ENCODE data around the gene DOCK3. TPM values are rescaled to one million over a fixed set of nuclear protein-coding genes. Genes with fewer than 3 reads are reported as not detected.

DOCK3 gene
- total RNA-seq, 2 experiments from 2014 or later: 1.00 to 1.1 TPM

DNA sequence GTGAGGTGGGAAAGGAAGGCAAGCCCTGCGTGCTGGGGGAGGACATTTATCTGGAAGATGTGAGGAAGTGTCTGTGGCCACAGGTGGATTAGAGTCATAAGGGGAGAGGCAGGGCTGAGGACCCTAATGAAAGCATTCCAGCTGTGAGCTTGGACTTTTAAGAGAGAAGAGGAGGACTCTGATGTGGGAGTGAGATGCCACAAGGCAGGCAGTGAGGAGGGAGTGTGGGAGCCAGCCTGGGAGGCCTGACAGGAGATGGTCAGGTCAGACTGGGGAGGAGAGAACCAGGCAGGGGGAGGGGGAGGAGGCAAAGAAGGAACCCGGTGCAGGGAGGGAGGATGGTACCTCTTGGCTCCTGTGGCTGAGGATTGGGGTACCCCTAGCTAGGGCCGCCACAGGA is 36.8 kb upstream of the DOCK3 start:
- no peak for DNase-seq
- Mint-ChIP-seq H3K27ac (peak overlapping the region; percentile 71), H3K27me3 (no peaks in the 10 kb centered on the region), H3K9me3 (no peaks in the 10 kb centered on the region), H3K4me3 (no peak overlapping the region), H3K4me1 (peaks cover 51% of the 10 kb centered on the region), H3K36me3 (ENCODE audit: low read depth) (peaks cover 35% of the 10 kb centered on the region)
- POLR2A ChIA-PET: interaction anchor here (0.6 kb wide), 1 partner anchor 67 kb away, joined by 5 read pairs; no protein-coding TSS in a partner anchor
- CTCF ChIA-PET: interaction anchor here (0.8 to 2.1 kb wide), 2 partner anchors 15 to 22 kb away, joined by 3 to 8 read pairs; no protein-coding TSS in a partner anchor

DNA sequence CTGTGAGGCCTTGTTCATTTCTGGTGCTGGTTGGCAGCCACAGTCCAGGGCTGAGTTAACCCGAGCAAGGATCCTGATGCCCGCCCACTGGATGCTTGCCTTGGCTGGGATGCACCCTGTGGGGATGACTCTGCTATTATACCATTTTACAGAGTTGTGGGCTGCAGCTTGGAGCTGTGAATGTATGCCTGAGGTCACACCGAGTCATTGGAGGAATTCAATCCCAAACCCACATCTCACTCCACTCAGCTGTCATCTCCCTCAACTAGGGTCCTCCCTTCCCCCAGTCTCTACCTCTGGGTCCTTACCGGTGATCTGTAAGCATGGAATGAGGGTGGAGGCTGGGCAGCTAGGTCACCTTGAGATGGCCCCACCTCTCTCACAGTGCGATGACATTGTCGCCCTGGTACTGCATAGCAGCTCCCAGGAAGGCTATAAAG is 35.7 kb upstream of the DOCK3 start:
- H3K4me3 Mint-ChIP-seq: no peak overlapping the region
- H3K9me3 Mint-ChIP-seq: no peaks in the 10 kb centered on the region
- ChIA-PET CTCF (interaction anchor here (0.8 to 3.3 kb wide), 3 partner anchors 11 to 23 kb away, joined by 3 to 11 read pairs (median 9); partner anchors contain the start of gene MAPKAPK3), POLR2A (no interaction called here)
- H3K4me1 Mint-ChIP-seq: peaks cover 39% of the 10 kb centered on the region
- no peaks in the 10 kb centered on the region for H3K27me3 Mint-ChIP-seq
- H3K27ac Mint-ChIP-seq: no peak overlapping the region
- H3K36me3 Mint-ChIP-seq (ENCODE audit: low read depth): peaks cover 36% of the 10 kb centered on the region
- no peak for DNase-seq

DNA sequence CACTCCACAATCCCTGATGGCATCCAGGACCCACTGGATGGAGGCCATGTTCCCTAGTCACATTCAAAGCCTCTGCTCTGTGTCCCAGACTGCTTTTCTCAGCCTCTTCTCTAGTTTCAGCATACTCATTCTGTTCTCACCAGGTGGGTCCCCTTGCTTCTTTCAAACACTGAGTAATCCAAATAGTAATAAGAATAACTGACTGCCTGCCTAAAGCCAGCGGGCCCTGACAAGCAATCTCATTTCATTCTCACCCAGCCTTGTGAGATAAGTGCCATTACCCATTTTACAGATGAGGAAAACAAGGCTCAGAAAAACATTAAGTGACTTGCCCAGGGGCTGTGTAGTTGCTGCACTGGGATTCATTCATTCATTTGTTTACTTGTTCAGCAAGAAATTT is 32.3 kb upstream of the DOCK3 start:
- ChIA-PET CTCF (interaction anchor here (3.3 kb wide), 1 partner anchor 14 kb away, joined by 11 read pairs; no protein-coding TSS in a partner anchor), POLR2A (interaction anchor here (0.8 kb wide), 1 partner anchor 73 kb away, joined by 3 read pairs; the partner anchor contains the start of gene HEMK1)
- H3K4me3 Mint-ChIP-seq: no peak overlapping the region
- DNase-seq: no peak
- no peaks in the 10 kb centered on the region for H3K9me3 Mint-ChIP-seq
- no peak overlapping the region for H3K27ac Mint-ChIP-seq
- H3K36me3 Mint-ChIP-seq (ENCODE audit: low read depth): peaks cover 35% of the 10 kb centered on the region
- H3K4me1 Mint-ChIP-seq: peaks cover 16% of the 10 kb centered on the region
- no peaks in the 10 kb centered on the region for H3K27me3 Mint-ChIP-seq

DNA sequence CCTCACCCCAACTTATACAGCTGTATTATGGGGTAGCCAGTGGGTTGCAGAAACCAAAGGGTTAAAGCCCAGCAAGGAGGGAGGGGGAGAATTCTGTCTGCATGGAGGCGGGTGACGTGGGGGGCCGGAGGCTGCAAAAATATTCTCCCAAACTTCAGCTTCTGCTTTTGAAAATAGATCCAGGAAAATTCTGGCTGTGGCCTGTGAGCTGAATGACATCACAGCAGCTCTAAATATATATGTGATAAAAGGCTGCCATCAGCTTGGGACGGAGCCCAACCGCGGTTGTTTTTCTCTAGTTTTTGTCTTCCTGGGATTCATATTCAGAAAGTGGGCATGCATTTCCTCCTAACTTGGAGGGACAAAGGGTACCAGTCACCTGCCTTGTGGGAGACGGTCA is 30.2 kb upstream of the DOCK3 start:
- ChIA-PET POLR2A (no interaction called here), CTCF (interaction anchor here (1.9 kb wide), 1 partner anchor 28 kb away, joined by 7 read pairs; the partner anchor contains the start of gene MAPKAPK3)
- no peak for DNase-seq
- Mint-ChIP-seq H3K9me3 (no peaks in the 10 kb centered on the region), H3K27me3 (no peaks in the 10 kb centered on the region), H3K36me3 (ENCODE audit: low read depth) (peaks cover 37% of the 10 kb centered on the region), H3K4me1 (no peaks in the 10 kb centered on the region), H3K4me3 (no peak overlapping the region), H3K27ac (no peak overlapping the region)

DNA sequence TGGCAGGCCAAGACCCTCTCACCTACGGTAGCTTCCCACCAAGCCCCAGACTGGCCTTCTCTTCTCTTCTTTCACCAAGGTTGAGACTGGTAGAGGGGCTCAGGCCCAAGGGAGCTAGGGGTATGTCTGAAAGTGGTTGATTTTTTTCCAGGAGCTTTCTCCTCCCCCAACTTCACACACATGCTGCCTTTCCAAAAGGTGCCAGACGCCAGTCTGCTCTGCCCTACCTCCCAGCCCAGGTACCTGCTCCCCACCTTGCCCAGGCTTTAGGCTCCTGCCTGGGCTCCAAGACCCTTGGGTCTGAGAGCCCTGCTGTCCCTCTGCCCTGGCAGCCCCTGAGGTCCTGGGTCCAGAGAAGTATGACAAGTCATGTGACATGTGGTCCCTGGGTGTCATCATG is 29.3 kb upstream of the DOCK3 start:
- DNase-seq: no peak
- no peak overlapping the region for H3K27ac Mint-ChIP-seq
- POLR2A ChIA-PET: no interaction called here
- no peaks in the 10 kb centered on the region for H3K27me3 Mint-ChIP-seq
- no peaks in the 10 kb centered on the region for H3K9me3 Mint-ChIP-seq
- peaks cover 38% of the 10 kb centered on the region for H3K36me3 Mint-ChIP-seq (ENCODE audit: low read depth)
- CTCF ChIA-PET: interaction anchor here (1.4 to 1.9 kb wide), 2 partner anchors 29 to 74 kb away, joined by 4 to 7 read pairs; partner anchors contain the start of gene MAPKAPK3
- no peak overlapping the region for H3K4me3 Mint-ChIP-seq
- peaks cover under 1% of the 10 kb centered on the region for H3K4me1 Mint-ChIP-seq

DNA sequence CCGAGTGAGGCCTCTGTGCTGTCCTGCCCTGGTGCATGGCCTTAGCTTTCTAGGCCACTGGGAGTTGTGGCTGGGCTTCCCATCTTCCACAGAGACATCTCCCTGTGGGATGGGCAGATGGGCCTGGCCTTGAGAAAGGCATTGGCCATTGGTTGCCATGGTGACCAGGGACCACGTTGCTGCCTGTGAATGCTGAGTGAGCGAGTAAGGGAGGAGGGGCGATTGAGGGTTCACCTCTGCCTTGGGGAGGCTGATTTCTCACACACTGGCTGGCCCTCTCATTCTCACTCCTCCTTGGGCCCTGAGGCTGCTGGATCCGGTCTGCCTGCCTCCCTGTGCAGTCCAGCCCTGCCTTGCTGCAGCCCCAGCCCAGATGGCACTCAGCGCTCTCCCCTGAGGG is 26.4 kb upstream of the DOCK3 start:
- Mint-ChIP-seq H3K27ac (no peak overlapping the region), H3K9me3 (no peaks in the 10 kb centered on the region), H3K27me3 (no peaks in the 10 kb centered on the region), H3K4me3 (no peak overlapping the region), H3K36me3 (ENCODE audit: low read depth) (peaks cover 28% of the 10 kb centered on the region), H3K4me1 (peaks cover 8% of the 10 kb centered on the region)
- DNase-seq: no peak
- ChIA-PET POLR2A (no interaction called here), CTCF (interaction anchor here (1.3 kb wide), 1 partner anchor 11 kb away, joined by 3 read pairs; no protein-coding TSS in a partner anchor)

DNA sequence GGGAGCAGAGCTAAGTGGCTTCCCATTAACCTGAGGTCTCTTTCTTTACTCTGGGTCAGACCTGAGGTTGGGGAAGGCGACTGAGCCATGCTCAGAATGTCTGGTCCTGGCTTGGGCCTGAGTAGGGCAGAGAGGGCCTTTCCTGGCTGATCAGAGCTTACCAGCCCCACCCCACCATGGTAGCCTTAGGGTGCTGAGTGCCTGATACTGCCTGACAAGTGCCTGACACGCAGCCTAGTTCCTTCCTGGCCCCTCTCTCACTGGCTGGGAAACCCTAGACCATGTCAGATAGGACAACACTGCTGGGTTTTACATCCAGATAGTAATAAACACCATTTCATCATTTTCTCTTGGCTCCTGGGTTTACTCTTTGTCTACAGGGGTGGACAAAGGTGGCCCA is 25.8 kb upstream of the DOCK3 start:
- no peak for DNase-seq
- H3K27ac Mint-ChIP-seq: no peak overlapping the region
- peaks cover 12% of the 10 kb centered on the region for H3K4me1 Mint-ChIP-seq
- CTCF ChIA-PET: interaction anchor here (0.9 to 1.4 kb wide), 6 partner anchors 10 to 34 kb away, joined by 3 to 7 read pairs (median 4); partner anchors contain the start of gene MAPKAPK3
- peaks cover 24% of the 10 kb centered on the region for H3K36me3 Mint-ChIP-seq (ENCODE audit: low read depth)
- no peaks in the 10 kb centered on the region for H3K27me3 Mint-ChIP-seq
- no peaks in the 10 kb centered on the region for H3K9me3 Mint-ChIP-seq
- POLR2A ChIA-PET: no interaction called here
- H3K4me3 Mint-ChIP-seq: no peak overlapping the region

DNA sequence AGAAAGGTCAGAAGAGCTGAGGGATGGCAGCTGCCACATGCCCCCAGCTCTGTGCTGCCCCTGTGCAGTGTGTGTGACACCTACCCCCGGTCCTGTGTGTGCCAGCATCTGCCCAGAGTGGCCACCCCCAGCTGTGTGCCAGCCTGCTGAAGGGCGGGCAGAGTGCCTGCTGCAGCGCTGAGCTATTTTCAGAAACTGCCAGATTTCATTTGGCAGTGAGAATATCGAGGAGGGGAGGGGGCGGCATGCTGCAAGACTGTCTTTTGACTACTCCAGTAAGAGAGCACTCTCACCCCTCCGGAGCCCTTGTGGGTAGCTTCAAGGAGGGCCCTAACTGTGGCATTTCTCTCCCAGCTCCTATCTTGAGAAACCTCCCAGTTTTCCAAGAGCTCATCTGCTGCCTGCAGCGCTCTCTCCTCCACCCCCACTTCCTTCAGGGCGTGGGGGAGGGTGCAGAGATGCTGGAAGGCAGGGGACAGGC is 25.2 kb upstream of the DOCK3 start:
- no peaks in the 10 kb centered on the region for H3K27me3 Mint-ChIP-seq
- H3K9me3 Mint-ChIP-seq: no peaks in the 10 kb centered on the region
- ChIA-PET CTCF (interaction anchor here (0.9 to 1.4 kb wide), 6 partner anchors 9 to 34 kb away, joined by 3 to 7 read pairs (median 4); partner anchors contain the start of gene MAPKAPK3), POLR2A (no interaction called here)
- no peak overlapping the region for H3K4me3 Mint-ChIP-seq
- peaks cover 19% of the 10 kb centered on the region for H3K36me3 Mint-ChIP-seq (ENCODE audit: low read depth)
- H3K4me1 Mint-ChIP-seq: peaks cover 16% of the 10 kb centered on the region
- DNase-seq: no peak
- H3K27ac Mint-ChIP-seq: no peak overlapping the region

DNA sequence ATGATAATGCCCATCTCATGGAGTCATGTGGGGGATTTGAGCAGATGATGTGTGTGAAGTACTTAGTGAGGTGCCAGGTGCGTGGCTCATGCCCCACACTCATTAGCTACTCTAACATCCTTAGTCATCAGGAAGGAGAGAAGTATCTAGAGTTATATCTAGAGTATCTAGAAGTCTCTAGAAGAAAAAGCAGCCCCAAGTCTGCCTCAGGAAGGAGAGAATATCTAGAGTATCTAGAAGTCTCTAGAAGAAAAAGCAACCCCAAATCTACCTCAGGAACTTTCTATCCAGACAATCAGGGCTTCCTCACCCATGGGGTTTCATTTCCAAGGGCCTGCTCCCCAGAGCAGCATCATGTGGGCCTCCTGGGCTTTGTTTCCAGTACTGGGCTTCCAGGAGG is 24.7 kb upstream of the DOCK3 start:
- no peak for DNase-seq
- CTCF ChIA-PET: interaction anchor here (1.3 to 1.4 kb wide), 2 partner anchors 34 to 35 kb away, joined by 4 to 7 read pairs; partner anchors contain the start of gene MAPKAPK3
- Mint-ChIP-seq H3K4me3 (no peak overlapping the region), H3K4me1 (peaks cover 22% of the 10 kb centered on the region), H3K27me3 (no peaks in the 10 kb centered on the region), H3K9me3 (no peaks in the 10 kb centered on the region), H3K27ac (peak overlapping the region; percentile 20), H3K36me3 (ENCODE audit: low read depth) (peaks cover 19% of the 10 kb centered on the region)
- POLR2A ChIA-PET: no interaction called here

DNA sequence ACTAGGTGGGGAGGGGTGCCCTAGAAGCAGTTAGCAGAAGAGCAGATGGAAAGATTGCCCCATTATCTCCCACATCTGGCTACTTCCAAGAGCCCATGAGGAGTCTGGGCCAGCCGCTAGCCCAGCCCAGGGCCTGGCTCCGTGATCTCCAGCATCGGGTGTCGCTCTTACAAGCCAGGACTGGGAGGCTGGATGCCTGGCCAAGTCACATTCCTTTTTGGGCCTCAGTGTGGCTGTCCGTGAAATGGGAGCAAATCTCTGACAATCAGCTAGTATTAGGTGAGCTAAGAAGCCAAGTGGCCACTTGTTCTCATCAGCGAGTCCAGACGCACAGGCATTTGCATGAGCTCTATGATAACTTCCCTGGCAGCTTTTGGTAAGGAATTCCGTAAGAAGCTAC is 23.3 kb upstream of the DOCK3 start:
- CTCF ChIA-PET: interaction anchor here (2.5 kb wide), 1 partner anchor 31 kb away, joined by 14 read pairs; no protein-coding TSS in a partner anchor
- H3K27ac Mint-ChIP-seq: peak overlapping the region; percentile 27
- POLR2A ChIA-PET: no interaction called here
- H3K36me3 Mint-ChIP-seq (ENCODE audit: low read depth): peaks cover 15% of the 10 kb centered on the region
- H3K27me3 Mint-ChIP-seq: no peaks in the 10 kb centered on the region
- no peak for DNase-seq
- peaks cover 26% of the 10 kb centered on the region for H3K4me1 Mint-ChIP-seq
- H3K4me3 Mint-ChIP-seq: no peak overlapping the region
- H3K9me3 Mint-ChIP-seq: no peaks in the 10 kb centered on the region

DNA sequence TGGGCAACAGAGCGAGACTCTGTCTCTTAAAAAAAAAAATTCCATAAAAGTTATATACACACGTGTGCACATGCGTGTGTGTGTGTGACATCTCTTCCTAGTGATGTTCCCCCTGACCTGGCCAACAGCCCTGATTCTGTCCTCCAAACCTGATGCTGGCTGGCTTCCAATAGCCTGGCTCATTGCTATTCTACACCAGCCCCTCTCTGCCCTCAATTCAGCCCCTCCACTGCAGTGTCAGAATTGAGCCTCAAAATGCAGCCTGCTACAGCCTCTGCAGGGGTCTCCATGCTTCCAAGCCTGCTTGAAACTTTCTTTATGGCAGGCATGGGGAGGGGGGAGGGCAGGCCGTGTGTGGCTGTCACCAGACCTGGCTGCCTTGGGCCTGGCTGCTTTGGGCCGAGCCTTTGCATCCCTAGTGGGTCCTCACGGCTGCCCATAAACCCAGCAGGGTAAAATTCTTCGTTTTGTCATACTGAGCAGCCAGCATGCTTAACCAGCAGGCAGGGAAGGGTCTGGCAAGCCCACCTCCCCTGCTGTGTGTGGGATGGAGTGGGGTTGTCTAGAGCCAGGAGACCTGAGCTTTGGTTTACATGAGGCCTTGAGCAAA is 22.7 kb upstream of the DOCK3 start:
- peaks cover 26% of the 10 kb centered on the region for H3K4me1 Mint-ChIP-seq
- no peak for DNase-seq
- no peaks in the 10 kb centered on the region for H3K27me3 Mint-ChIP-seq
- POLR2A ChIA-PET: interaction anchor here (1.2 kb wide), 2 partner anchors 36 to 38 kb away, joined by 3 read pairs; no protein-coding TSS in a partner anchor
- no peaks in the 10 kb centered on the region for H3K9me3 Mint-ChIP-seq
- H3K4me3 Mint-ChIP-seq: no peak overlapping the region
- peaks cover 12% of the 10 kb centered on the region for H3K36me3 Mint-ChIP-seq (ENCODE audit: low read depth)
- H3K27ac Mint-ChIP-seq: no peak overlapping the region
- CTCF ChIA-PET: interaction anchor here (0.9 to 3.4 kb wide), 10 partner anchors 11 to 85 kb away, joined by 3 to 34 read pairs (median 4); partner anchors contain the start of genes C3orf18 and MAPKAPK3

DNA sequence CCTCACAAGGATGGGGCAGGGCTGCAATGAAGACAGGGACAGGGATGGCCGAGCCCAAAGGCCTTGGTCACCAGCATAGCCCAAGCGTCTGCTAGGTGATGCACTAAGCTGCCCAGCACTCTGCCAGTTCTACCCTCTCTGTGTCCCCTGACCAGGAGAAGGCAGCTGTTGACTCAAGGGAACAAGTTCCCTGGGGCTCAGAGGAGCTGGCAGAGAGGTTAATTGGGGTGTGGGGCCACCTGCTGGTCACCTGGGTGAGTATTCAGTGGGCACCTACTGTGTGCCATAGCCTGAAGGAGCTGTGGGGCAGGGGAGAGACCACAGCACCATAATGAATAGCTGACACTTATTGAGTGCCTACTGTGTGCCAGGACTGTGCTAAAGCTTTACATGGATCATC is 22.0 kb upstream of the DOCK3 start:
- peak; percentile 60 for DNase-seq
- Mint-ChIP-seq H3K4me1 (peaks cover 26% of the 10 kb centered on the region), H3K27me3 (no peaks in the 10 kb centered on the region), H3K36me3 (ENCODE audit: low read depth) (peaks cover 9% of the 10 kb centered on the region), H3K27ac (no peak overlapping the region), H3K9me3 (no peaks in the 10 kb centered on the region), H3K4me3 (no peak overlapping the region)
- POLR2A ChIA-PET: interaction anchor here (0.5 to 1.2 kb wide), 3 partner anchors 36 to 43 kb away, joined by 3 read pairs; no protein-coding TSS in a partner anchor
- CTCF ChIA-PET: interaction anchor here (0.6 to 3.4 kb wide), 12 partner anchors 10 to 85 kb away, joined by 3 to 34 read pairs (median 4); partner anchors contain the start of genes C3orf18 and MAPKAPK3
